Skin of body (tissue), 2 donors: Measurements from ENCODE around the gene RAPH1. TPM values are rescaled to one million over a fixed set of nuclear protein-coding genes. Genes with fewer than 3 reads are reported as not detected.

Source experiments
- DNase-seq: peaks from one replicate; lab custom pipeline; 2025; lab: John Stamatoyannopoulos, UW
- total RNA-seq: library from RNA; depleted of rRNA; stranded (reverse); fragments of >200 nt; gene quantifications from one replicate; pipeline ENCODE4 v1.2.3, GENCODE V29; 2014

Gene RAPH1
- total RNA-seq = 24.0 TPM

- DNase-seq = peak; percentile 87
Measured at GRCh38 chr2:203535078-203535783, at the start of gene RAPH1. Gene RAPH1, minus strand, starts transcription at chr2:203535301. Its CDS starts 39,948 bp downstream, at chr2:203495353.

GRCh38 chr2:203584784-203585183 is 49.7 kb upstream of the RAPH1 start:
- no peak for DNase-seq

GRCh38 chr2:203583701-203584100 is 48.6 kb upstream of the RAPH1 start:
- no peak for DNase-seq

- DNase-seq = no peak
Measured at GRCh38 chr2:203583084-203583695, 48.1 kb upstream of the RAPH1 start.

GRCh38 chr2:203582468-203582867 is 47.4 kb upstream of the RAPH1 start:
- no peak for DNase-seq

GRCh38 chr2:203580844-203581243 is 45.7 kb upstream of the RAPH1 start:
- no peak for DNase-seq

GRCh38 chr2:203579730-203580129 is 44.6 kb upstream of the RAPH1 start:
- DNase-seq = no peak

GRCh38 chr2:203578759-203579643 is 43.9 kb upstream of the RAPH1 start:
- no peak for DNase-seq

GRCh38 chr2:203574824-203575223 is 39.7 kb upstream of the RAPH1 start:
- DNase-seq = no peak

GRCh38 chr2:203572316-203572715 is 37.2 kb upstream of the RAPH1 start:
- DNase-seq = no peak

- DNase-seq = no peak
Measured at GRCh38 chr2:203569677-203570316, 34.7 kb upstream of the RAPH1 start.

- DNase-seq = no peak
Measured at GRCh38 chr2:203567691-203568090, 32.6 kb upstream of the RAPH1 start.

GRCh38 chr2:203566161-203566560 is 31.1 kb upstream of the RAPH1 start:
- no peak for DNase-seq

- no peak for DNase-seq
Measured at GRCh38 chr2:203565076-203565475, 30.0 kb upstream of the RAPH1 start.

- no peak for DNase-seq
Measured at GRCh38 chr2:203562268-203562667, 27.2 kb upstream of the RAPH1 start.

GRCh38 chr2:203559641-203560040 is 24.5 kb upstream of the RAPH1 start:
- no peak for DNase-seq

- DNase-seq = no peak
Measured at GRCh38 chr2:203553784-203554183, 18.7 kb upstream of the RAPH1 start.

- DNase-seq = no peak
Measured at GRCh38 chr2:203551778-203552177, 16.7 kb upstream of the RAPH1 start.

- DNase-seq = no peak
Measured at GRCh38 chr2:203550266-203550665, 15.2 kb upstream of the RAPH1 start.

GRCh38 chr2:203549406-203549805 is 14.3 kb upstream of the RAPH1 start:
- DNase-seq = no peak

GRCh38 chr2:203548887-203549286 is 13.8 kb upstream of the RAPH1 start:
- DNase-seq = no peak

GRCh38 chr2:203547356-203547755 is 12.3 kb upstream of the RAPH1 start:
- no peak for DNase-seq
